ENCODE results near the gene CAT.

CAT gene

GRCh38 chr11:34458525-34458924, 19.8 kb downstream of the CAT start:
- in situ Hi-C loops (cut with MboI; ENCODE audit: low sequenced_read_pairs), result no loop called here

- in situ Hi-C loops (cut with MboI; ENCODE audit: low sequenced_read_pairs), result no loop called here
Observed at GRCh38 chr11:34459507-34460162, 20.9 kb downstream of the CAT start.

- in situ Hi-C loops (cut with MboI; ENCODE audit: low sequenced_read_pairs), result no loop called here
Observed at GRCh38 chr11:34460278-34460677, 21.5 kb downstream of the CAT start.

GRCh38 chr11:34461215-34461614, 22.5 kb downstream of the CAT start:
- in situ Hi-C loops (cut with MboI; ENCODE audit: low sequenced_read_pairs), result no loop called here

GRCh38 chr11:34464591-34465051, 25.9 kb downstream of the CAT start:
- in situ Hi-C loops (cut with MboI; ENCODE audit: low sequenced_read_pairs), result no loop called here

- in situ Hi-C loops (cut with MboI; ENCODE audit: low sequenced_read_pairs), result no loop called here
Observed at GRCh38 chr11:34466802-34467488, 28.2 kb downstream of the CAT start.

GRCh38 chr11:34468209-34468841, 29.6 kb downstream of the CAT start:
- in situ Hi-C loops (cut with MboI; ENCODE audit: low sequenced_read_pairs), result no loop called here

GRCh38 chr11:34473603-34474169, 35.0 kb downstream of the CAT start:
- in situ Hi-C loops (cut with MboI; ENCODE audit: low sequenced_read_pairs), result loop anchor here (10.0 kb wide), 1 partner anchor 109 kb away; no protein-coding TSS in a partner anchor

GRCh38 chr11:34475656-34476055, 36.9 kb downstream of the CAT start:
- in situ Hi-C loops (cut with MboI; ENCODE audit: low sequenced_read_pairs), result loop anchor here (10.0 to 25.0 kb wide), 2 partner anchors 111 to 638 kb away; no protein-coding TSS in a partner anchor

- in situ Hi-C loops (cut with MboI; ENCODE audit: low sequenced_read_pairs), result loop anchor here (10.0 to 25.0 kb wide), 2 partner anchors 112 to 640 kb away; no protein-coding TSS in a partner anchor
Observed at GRCh38 chr11:34476849-34477248, 38.1 kb downstream of the CAT start.

- in situ Hi-C loops (cut with MboI; ENCODE audit: low sequenced_read_pairs), result loop anchor here (10.0 to 25.0 kb wide), 2 partner anchors 114 to 642 kb away; no protein-coding TSS in a partner anchor
Observed at GRCh38 chr11:34478845-34479663, 40.3 kb downstream of the CAT start.

- in situ Hi-C loops (cut with MboI; ENCODE audit: low sequenced_read_pairs), result loop anchor here (10.0 to 25.0 kb wide), 2 partner anchors 326 to 643 kb away; no protein-coding TSS in a partner anchor
Observed at GRCh38 chr11:34480314-34480713, 41.6 kb downstream of the CAT start.

GRCh38 chr11:34481307-34481706, 42.6 kb downstream of the CAT start:
- in situ Hi-C loops (cut with MboI; ENCODE audit: low sequenced_read_pairs), result loop anchor here (10.0 to 25.0 kb wide), 2 partner anchors 327 to 644 kb away; no protein-coding TSS in a partner anchor

GRCh38 chr11:34483106-34483874, 44.6 kb downstream of the CAT start:
- in situ Hi-C loops (cut with MboI; ENCODE audit: low sequenced_read_pairs), result loop anchor here (10.0 to 25.0 kb wide), 2 partner anchors 328 to 646 kb away; no protein-coding TSS in a partner anchor

- in situ Hi-C loops (cut with MboI; ENCODE audit: low sequenced_read_pairs), result loop anchor here (10.0 to 25.0 kb wide), 2 partner anchors 333 to 650 kb away; no protein-coding TSS in a partner anchor
Observed at GRCh38 chr11:34487430-34487829, 48.7 kb downstream of the CAT start.

GRCh38 chr11:34488855-34489557, 50.3 kb downstream of the CAT start:
- in situ Hi-C loops (cut with MboI; ENCODE audit: low sequenced_read_pairs), result loop anchor here (10.0 to 25.0 kb wide), 2 partner anchors 334 to 652 kb away; no protein-coding TSS in a partner anchor

GRCh38 chr11:34490304-34490703, 51.6 kb downstream of the CAT start:
- in situ Hi-C loops (cut with MboI; ENCODE audit: low sequenced_read_pairs), result loop anchor here (10.0 to 25.0 kb wide), 2 partner anchors 496 to 653 kb away; no protein-coding TSS in a partner anchor

GRCh38 chr11:34492806-34493414, 54.2 kb downstream of the CAT start:
- in situ Hi-C loops (cut with MboI; ENCODE audit: low sequenced_read_pairs), result loop anchor here (10.0 to 25.0 kb wide), 2 partner anchors 498 to 656 kb away; no protein-coding TSS in a partner anchor

Data from HL-60/S4 (cell line).